ENCODE data around the gene MMP20. TPM values are rescaled to one million over a fixed set of nuclear protein-coding genes. Genes with fewer than 3 reads are reported as not detected.

The MMP20 gene
- total RNA-seq, 1 donor from 2014 or later, result not detected

DNA sequence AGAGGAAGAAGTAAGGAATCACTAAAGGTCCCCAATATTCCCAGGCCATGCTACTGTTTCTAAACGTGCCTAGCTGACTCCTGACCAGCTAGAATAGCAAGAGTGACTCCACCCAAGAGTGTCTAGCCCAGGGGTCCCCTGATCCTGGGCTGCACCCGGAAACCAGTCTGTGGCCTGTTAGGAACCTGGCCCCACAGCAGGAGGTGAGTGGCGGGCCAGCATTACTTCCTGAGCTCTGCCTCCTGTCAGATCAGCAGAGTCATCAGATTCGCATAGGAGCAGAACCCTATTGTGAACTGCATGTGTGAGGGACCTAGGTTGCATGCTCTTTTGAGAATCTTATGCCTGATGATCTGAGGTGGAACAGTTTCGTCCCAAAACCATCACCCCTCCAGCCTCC is 2.0 kb downstream of the MMP20 start:
- DNase-seq (ENCODE audit: low spot score), result no peak

DNA sequence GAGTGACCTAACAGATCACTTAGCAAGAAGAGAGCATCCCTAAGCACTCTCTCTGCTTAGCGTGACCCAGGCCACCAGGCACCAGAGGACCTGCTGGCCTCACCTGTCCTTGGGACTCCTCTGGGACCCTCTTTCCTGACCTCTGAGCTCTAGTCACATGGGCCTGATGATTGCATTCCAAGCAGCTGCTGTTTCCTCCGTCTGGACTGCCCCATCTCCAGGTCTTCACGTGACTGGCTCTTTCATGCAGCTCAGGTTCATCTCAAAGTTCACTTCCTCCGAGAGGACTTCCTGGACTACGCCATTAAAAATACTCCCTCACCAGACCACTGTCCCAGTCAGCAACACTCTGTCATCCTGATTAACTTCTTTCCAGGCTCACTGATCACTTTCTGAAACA is 2.9 kb downstream of the MMP20 start:
- no peak for DNase-seq (ENCODE audit: low spot score)

DNA sequence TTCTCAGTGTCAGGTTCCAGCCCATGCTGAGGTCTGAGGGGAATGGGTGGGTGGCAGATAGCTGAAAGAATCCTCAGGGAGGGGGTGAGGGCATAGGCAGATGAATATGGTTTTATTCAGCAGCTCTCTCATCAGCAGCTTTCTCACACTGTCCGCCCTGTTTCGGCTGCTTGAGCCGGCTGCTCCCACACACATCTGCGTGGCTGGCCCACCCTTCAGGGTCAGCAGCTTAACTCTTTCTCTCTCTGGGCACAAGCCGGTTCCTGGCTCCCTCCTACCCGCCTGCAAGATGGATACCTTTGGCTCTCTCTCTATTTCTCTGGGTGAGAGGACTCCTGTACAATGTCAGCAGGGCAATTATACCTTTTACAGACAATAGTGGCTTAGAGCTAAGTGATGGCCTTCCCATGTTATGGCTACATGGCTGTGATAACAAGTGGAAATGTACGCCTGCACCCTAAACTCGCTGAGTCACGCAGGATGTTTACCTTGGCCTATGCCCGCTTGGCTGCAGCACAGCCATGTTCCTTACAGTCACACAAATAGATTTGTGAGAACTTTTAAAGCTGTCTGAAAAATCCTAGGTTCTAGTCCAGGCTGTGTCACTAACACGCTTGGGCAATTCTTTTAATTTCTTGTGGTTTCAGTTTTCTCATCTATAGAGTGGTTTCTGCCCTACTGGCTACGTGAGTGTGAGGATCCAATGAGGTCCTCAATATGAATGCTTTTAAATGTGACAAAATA is 4.1 kb downstream of the MMP20 start:
- DNase-seq (ENCODE audit: low spot score), result no peak

DNA sequence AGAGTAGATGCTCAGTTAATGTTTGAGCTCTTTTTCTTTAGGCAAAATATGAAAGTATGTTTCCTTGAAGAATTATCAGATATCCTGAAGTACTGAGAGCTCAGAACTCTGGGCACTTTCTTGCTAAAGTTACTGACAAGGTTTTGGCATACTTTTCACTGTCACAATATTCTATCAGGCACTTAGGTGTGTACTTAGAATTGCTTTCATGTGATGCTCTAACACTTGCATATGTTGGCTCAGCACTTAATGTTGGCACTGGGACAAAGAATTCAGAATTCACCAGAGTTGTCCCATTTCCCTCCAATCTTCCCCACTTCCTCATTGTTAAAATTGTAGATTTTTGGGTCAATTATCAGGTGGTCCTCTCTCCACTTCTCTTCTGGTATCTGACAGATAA is 5.0 kb downstream of the MMP20 start:
- no peak for DNase-seq (ENCODE audit: low spot score)

GRCh38 chr11:102617466-102618008 is 7.6 kb downstream of the MMP20 start:
- DNase-seq (ENCODE audit: low spot score), result peak; percentile 34

- DNase-seq (ENCODE audit: low spot score), result no peak
Measured at GRCh38 chr11:102615894-102616432, 9.2 kb downstream of the MMP20 start.

DNA sequence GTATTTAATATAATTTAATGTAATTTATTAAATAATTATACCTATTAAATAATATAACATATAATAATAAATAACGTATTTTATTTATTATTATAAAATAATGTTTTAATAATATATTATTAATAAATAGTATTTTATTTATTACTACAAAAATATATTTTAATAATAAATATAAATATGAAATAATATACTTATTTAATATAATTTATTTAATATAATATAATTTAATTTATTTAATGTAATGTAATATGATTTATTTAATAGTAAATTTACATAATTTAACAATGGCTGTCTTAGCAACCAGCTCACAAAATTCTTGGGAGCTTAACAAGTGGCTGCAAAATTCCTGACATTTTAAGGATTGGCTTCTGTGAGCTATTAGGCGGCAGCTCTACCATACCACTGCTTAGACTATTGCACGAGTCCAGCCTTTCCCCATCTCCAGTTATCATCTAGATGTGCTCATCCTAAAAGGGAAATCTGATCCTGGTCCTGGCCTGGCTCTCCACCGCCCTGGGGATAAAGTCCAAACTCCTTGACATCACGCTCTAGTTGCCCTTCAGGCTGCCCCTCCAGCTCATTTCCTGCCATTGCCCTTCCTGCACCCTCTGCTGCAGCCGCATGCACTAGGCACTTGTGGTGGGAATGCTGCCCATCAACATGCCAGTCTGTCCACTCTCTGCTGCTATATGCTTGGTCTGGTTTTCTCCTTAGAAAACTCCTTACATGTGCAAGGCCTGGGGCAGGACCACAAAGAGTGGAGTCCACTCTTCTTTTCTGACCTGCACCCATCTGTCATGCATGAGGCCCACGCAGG is 9.8 kb downstream of the MMP20 start:
- DNase-seq (ENCODE audit: low spot score), result no peak

DNA sequence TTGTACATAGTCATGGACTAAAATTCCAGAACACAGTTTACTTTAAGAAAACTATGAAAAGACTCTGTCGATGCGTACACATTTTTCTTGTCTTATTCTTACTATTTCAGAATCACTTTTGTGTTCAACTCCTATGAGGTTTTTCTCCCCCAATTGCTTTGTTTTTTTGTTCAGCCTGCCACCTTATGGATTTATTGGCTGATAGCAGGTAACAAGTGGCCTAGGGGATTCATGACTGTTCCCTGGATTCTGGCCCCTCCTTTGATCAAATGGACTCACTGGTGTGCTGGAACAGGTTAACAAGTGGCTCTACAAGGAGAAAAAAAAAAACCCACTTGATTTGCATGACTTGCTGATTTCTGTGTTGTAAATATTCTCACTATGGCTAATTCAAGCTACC is 10.6 kb downstream of the MMP20 start:
- no peak for DNase-seq (ENCODE audit: low spot score)

DNA sequence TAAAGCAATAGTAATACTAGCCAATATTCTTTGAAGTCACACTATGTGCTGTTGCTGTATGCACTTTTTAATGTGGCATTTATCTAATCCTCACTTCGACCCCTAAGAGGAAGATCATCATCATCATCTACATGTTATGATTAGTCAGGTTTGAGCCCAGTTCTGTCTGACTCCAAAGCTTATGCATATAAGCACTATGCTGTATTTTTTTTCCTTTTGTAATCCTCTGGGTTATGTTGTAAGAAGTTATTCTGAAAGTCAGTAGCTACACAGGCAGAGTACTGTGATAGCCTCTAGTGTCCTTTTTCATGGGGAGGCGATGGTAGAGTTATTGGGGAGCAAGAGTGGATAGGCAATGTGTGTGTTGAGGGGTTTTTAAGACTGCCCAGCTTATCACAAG is 11.1 kb downstream of the MMP20 start:
- peak; percentile 18 for DNase-seq (ENCODE audit: low spot score)

DNA sequence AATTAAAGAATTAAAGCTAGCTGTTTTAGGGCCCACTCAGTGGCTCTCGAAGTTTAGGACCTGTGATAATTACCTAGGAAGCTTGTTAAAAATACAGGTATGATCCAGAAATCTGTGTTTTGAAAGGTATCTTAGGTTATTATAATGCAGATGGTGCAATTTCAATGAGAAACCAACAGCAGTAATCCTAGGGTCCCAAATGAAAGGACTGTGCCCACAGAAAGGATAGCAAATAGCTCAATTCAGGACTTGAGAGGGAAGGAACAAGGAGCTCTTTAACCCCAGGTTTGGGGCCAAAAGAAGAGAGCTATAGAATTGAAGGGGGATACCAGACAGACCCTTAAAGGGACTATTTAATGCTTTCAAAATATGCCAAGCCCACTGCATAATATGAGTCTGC is 11.7 kb downstream of the MMP20 start:
- no peak for DNase-seq (ENCODE audit: low spot score)

GRCh38 chr11:102611291-102611690 is 13.8 kb downstream of the MMP20 start:
- no peak for DNase-seq (ENCODE audit: low spot score)

DNA sequence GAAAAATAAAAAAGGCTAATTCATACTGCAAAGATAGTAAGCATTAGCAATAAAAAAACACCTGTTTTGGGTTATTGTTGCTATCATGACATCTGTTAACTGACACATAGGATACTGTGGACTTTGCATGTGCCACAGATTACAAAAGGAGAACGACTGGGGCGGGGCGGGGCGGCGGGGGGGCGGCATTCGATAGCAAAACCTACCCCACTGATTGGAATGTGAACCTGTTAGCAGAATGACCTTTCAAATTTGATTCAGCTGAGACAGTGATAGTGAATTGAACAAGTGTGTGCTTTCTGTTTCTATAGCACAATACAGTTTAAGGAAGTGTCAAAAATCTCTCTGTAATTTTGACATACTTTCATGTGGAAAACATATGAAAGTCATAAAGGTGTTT is 14.9 kb downstream of the MMP20 start:
- DNase-seq (ENCODE audit: low spot score), result no peak

GRCh38 chr11:102608699-102609098 is 16.4 kb downstream of the MMP20 start:
- DNase-seq (ENCODE audit: low spot score), result no peak

GRCh38 chr11:102604875-102605274 is 20.3 kb downstream of the MMP20 start:
- DNase-seq (ENCODE audit: low spot score), result no peak

GRCh38 chr11:102604011-102604410 is 21.1 kb downstream of the MMP20 start:
- DNase-seq (ENCODE audit: low spot score), result no peak

- no peak for DNase-seq (ENCODE audit: low spot score)
Measured at GRCh38 chr11:102603576-102603975, 21.6 kb downstream of the MMP20 start.

DNA sequence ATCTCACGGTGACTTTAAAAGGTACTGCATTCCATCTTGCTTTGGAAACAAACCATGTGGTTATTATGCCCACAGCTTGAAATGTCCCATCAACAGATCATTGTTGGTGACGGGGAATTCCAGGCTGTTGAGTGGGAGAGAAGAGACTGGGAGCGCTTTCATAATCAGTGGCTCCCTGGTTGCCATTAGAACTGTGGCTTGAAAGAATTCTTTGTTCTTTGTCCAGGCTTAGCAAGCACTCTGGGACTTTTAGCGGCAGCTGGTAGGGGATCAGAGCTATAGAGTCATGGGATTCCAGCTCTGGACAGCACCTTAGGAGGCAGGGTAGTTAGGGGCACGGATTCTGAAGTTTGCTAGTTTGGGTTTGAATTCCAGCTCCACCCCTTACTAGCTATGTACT is 22.0 kb downstream of the MMP20 start:
- DNase-seq (ENCODE audit: low spot score), result no peak

- no peak for DNase-seq (ENCODE audit: low spot score)
Measured at GRCh38 chr11:102600666-102601065, 24.5 kb downstream of the MMP20 start.

DNA sequence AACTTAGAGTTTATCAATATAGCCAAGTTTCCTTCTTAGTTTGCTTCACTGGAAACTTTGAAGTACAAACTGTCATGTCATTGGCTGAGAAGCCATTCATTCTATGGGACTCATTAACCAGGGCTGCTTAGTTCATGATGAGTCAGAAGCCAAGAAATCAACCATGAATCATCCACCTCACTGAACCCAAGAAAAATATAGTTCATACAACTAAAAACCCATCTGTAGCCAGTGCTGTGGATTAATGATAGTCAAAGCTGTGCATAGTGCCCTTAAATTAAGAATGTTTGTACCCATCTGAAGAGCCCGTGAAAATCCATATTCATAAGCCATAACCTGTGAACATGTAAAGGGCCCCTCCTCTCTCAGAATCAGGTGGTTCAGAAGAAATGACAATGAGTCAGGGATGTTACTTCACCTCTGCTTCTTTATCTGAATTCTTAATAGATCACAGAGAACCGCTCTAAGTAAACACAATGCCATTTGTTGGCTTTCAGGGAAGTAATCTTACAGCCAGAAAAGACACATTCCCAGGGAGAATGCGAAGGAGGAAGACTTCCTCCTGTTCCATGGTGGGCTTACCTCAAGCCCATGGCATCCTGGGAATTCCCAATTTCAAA is 25.4 kb downstream of the MMP20 start:
- DNase-seq (ENCODE audit: low spot score), result peak; percentile 61

DNA sequence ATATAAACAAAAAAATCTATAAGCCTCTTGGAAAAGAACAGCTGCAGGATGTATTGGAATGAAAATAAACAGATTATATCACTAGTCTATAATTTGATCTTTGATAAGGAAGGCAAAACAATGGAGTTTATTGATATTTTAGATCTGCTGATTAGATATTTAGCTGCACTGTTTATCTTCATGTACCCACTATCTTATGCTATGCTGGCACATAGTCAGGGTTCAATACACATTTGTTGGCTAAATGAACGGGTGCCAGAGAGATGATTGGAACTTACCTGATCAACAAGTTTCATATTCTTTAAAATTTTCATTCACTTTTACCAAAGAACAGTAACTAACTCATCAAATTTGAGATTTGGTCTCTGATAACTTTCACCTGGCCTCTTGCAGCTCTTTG is 26.9 kb downstream of the MMP20 start:
- DNase-seq (ENCODE audit: low spot score), result no peak

- no peak for DNase-seq (ENCODE audit: low spot score)
Measured at GRCh38 chr11:102596578-102596977, 28.6 kb downstream of the MMP20 start.

All from umbilical cord (tissue), 2 donors.